GM18867 (cell line): ENCODE results near the gene FN3K.

Experiments
- ATAC-seq: cut with Tn5 transposase; IDR thresholded peaks from one replicate; pipeline ENCODE4 v1.9.1; 2021; ENCODE audit warnings: mild to moderate bottlenecking, moderate library complexity; ENCODE audit not compliant: unreplicated experiment

The FN3K gene

DNA sequence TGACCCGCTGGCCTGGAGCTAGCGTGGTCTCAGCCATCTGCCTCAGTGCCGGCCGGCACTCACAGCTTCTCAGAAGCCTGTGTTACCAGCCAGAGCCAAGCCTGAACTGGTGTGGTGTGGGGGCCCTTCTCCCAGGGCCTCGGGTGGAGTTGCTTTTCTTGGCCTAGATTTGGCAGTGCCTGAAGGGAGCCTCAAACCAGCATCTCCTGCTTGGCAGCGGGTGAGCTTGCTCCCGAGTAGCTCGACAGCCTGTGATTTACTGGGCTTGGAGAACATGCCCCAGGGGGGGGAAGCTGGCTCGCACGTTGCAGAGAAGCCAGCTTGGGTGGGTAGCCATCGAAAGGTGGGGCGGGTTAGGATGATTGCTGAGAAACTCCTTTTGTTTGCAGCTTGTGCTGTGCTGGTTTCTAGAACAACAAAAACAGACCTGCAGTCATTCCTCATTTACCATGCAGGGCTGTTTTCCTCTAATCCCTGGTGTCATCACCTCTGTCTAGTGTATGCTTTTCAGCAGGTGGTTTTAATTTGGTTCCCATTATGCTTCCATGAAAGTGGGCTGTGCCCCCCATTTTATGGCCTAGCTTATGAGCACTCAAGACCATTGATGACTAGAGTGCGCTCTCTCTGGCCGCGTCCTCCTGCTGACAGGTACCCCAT is 58.7 kb downstream of the FN3K start:
- ATAC-seq = no peak

DNA sequence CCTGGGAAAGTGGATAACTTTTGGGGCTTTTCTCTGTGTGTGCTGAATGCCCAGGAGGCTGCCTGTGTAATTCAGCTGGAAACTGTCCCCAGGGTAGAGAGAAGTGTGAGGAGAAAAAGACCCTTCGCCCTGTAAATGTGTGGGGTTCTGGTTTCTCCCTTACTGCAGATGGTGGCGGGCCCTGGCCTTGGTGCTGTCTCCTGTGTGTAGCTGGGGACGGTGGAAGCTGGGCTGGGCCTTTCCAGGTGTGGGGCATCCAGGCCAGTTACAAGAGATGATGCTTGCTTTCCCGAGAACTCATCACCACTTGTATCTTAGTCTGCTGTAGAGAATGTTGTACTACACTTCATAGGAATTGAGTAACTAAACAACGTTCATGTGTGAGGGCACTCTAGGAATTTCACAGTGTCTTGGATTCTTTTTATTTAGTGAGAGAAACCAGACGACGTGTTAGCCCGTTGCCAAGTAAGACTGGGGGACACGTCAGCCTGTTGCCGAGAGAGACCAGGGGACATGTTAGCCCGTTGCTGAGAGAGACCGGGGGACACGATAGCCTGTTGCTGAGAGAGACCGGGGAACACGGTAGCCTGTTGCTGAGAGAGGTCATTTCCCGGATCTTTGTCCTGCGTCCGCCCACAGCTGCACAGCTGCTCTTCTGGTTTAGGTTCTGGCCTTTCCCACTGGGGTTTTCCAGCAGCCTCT is 59.5 kb downstream of the FN3K start:
- ATAC-seq = no peak

DNA sequence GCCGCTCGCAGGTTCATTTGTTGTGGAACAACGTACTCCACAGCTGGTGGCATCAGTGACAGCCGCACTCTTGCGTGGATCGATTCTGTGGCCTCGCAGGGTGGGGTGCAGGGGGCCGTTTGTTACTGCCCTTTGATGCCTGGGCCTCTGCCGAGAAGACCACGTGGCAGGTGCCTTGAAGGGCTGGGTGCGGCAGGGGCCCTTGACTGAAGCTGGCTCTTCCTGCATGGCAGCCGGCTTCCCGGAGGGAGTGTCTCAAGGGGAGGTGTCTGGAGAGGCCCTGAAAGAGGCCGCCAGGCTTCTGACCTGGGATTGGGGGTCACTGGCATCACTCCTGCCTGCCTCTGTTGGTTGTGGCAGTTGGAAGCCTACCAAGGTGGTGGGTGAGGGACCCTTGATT is 60.2 kb downstream of the FN3K start:
- no peak for ATAC-seq

DNA sequence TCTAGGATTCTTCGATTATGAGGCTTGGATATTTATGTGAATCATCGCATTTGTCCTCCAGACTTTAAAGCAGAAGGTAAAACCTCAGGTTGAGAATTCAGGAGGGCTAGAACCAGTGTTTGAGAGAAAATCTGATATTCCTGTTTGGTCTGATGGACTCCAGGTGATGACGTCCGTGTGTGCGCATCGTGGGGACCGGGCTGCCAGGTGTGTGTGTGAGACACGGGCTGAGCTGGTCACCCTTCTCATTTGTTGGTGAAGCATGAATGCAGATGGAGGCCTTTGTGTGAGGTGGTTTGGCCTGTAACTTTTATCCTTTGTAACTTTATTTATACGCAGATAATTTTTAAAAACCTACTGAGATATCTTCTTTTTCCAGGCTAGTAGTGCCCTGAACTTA is 61.6 kb downstream of the FN3K start:
- ATAC-seq = no peak

DNA sequence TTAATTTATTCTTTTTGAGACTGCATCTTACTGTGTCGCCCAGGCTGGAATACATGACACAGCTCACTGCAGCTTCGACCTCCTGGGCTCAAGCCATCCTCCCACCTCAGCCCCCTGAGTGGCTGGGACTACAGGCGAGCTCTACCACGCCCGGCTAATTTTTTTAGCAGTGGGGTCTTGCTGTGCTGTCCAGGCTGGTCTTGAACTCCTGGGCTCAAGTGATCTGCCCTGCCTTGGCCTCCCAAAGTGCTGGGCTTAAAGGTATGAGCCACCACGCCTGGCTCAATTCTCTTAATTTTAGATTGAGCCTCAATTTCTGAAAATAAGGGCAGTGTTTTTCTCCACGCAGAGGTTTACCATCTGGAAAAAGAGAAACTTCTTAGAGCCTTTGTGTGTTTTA is 63.3 kb downstream of the FN3K start:
- no peak for ATAC-seq

DNA sequence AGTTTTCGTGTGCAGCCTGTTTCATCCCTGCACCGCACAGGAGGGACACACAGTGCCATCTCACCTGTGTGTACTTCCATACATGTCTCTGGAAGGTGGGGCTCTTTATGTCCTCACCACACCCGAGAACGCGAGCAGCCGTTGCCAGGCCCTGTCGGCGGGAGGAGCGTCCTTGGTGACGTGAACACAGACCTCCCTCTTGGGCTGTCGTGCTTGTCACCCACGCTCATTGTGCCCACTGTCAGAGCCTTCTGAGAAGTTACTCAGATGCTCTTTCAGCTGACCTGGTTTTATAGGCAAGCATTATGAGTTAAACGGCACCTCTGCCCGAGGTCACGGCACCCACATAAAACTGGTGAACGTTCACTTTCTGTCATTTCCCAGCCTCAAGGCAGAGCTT is 64.2 kb downstream of the FN3K start:
- ATAC-seq = no peak
